Esophagus squamous epithelium (tissue), 5 donors: Measurements from ENCODE around the gene CADM1. TPM values are rescaled to one million over a fixed set of nuclear protein-coding genes. Genes with fewer than 3 reads are reported as not detected.

Source experiments
- DNase-seq: peaks from one replicate; lab custom pipeline; 2025; lab: John Stamatoyannopoulos, UW
- H3K27ac ChIP-seq, 4 donors: fragments of 200-600 bp; sonication (generic); one replicate each; pipeline ENCODE4 v1.5.1; 2016 to 2019; ENCODE audit warnings: mild to moderate bottlenecking in 1 of 4
- H3K27me3 ChIP-seq, 4 donors: fragments of 200-600 bp; sonication (generic); 1 replicate in 3 of 4; 2 replicates in 1 of 4; pipeline versions ENCODE4 v1.5.1 to v1.6.0; 2017 to 2021; ENCODE audit warnings: antibody characterized with exemption in 1 of 4
- H3K36me3 ChIP-seq, 3 donors: fragments of 200-600 bp; sonication (generic); one replicate each; pipeline ENCODE4 v1.5.1; 2016 to 2019
- H3K4me1 ChIP-seq, 3 donors: fragments of 200-600 bp; sonication (generic); one replicate each; pipeline ENCODE4 v1.5.1; 2017 to 2019
- H3K4me3 ChIP-seq, 4 donors: fragments of 200-600 bp; sonication (generic); 1 replicate in 3 of 4; 2 replicates in 1 of 4; pipeline ENCODE4 v1.5.1; 2016 to 2019; ENCODE audit warnings: mild to moderate bottlenecking in 2 of 4, moderate library complexity in 1 of 4
- H3K9me3 ChIP-seq, 3 donors: fragments of 200-600 bp; sonication (generic); one replicate each; pipeline ENCODE4 v1.5.1; 2016 to 2019
- CTCF ChIP-seq, 6 experiments: fragments of 450-650 bp in 4 of 6; fragments of 200-600 bp in 2 of 6; sonication (generic) in 2 of 6; IDR thresholded peaks; one replicate each; pipeline ENCODE4 v1.5.1; 2016 to 2019; ENCODE audit warnings: antibody characterized with exemption in 6 of 6, mild to moderate bottlenecking in 4 of 6, moderate library complexity in 4 of 6
- POLR2A ChIP-seq, 4 donors: fragments of 450-650 bp; IDR thresholded peaks; one replicate each; pipeline ENCODE4 v1.6.1; 2017; ENCODE audit warnings: antibody characterized with exemption in 4 of 4, mild to moderate bottlenecking in 4 of 4, moderate library complexity in 3 of 4
- WGBS, 2 donors: methylation state at CpG; one replicate each; pipeline ENCODE4 v1.1.5; 2018; 5-methylcytosine and 5-hydroxymethylcytosine counted together
- intact Hi-C: fragments of 100-400 bp; cut with DNase I; formaldehyde crosslinking; loops from one replicate; pipeline ENCODE4 v1.15.0; 2022
- total RNA-seq, 4 donors: library from RNA; depleted of rRNA; stranded (reverse); fragments of >200 nt; gene quantifications; one replicate each; pipeline ENCODE4 v1.1.0, GENCODE V29; 2016
- donor health status: DM: yes; HTN: yes; CAD: no.

Gene CADM1
- total RNA-seq, 4 donors from 2014 or later = 1.7 to 15.1 (median 8.3) TPM

GRCh38 chr11:115179636-115180035 lies 324.6 kb downstream of the CADM1 start:
- intact Hi-C loops = no loop called here
- Histone ChIP-seq H3K27me3 (no peaks in the 10 kb centered on the region), H3K9me3 (no peaks in the 10 kb centered on the region), H3K4me3 (no peak overlapping the region), H3K27ac (no peak overlapping the region), H3K4me1 (no peaks in the 10 kb centered on the region), H3K36me3 (no peaks in the 10 kb centered on the region)
- no peak for TF ChIP-seq POLR2A (IDR thresholded peaks at IDR 0.05)
- DNase-seq = no peak
- 74 to 78% methylated on average over 3 of the region's 3 CpGs for WGBS, 2 donors

GRCh38 chr11:115178705-115179104 lies 325.5 kb downstream of the CADM1 start:
- H3K4me1 ChIP-seq = no peaks in the 10 kb centered on the region
- WGBS, 2 donors = 65 to 87% methylated on average over 5 to 12 of the region's 14 CpGs
- H3K27me3 ChIP-seq = no peaks in the 10 kb centered on the region
- no peak for DNase-seq
- no peak overlapping the region for H3K4me3 ChIP-seq
- H3K36me3 ChIP-seq = no peaks in the 10 kb centered on the region
- no peaks in the 10 kb centered on the region for H3K9me3 ChIP-seq
- no peak for TF ChIP-seq CTCF (IDR thresholded peaks at IDR 0.05)
- no peak for TF ChIP-seq POLR2A (IDR thresholded peaks at IDR 0.05)
- no peak overlapping the region for H3K27ac ChIP-seq
- intact Hi-C loops = no loop called here

GRCh38 chr11:115173136-115173535 lies 331.1 kb downstream of the CADM1 start:
- intact Hi-C loops = no loop called here
- H3K4me3 ChIP-seq = no peak overlapping the region
- DNase-seq = no peak
- no peaks in the 10 kb centered on the region for H3K9me3 ChIP-seq
- H3K4me1 ChIP-seq = peaks cover 0 to 7% (median 0%) of the 10 kb centered on the region in 3 donors
- peaks cover 0 to 1% (median 0%) of the 10 kb centered on the region in 4 donors for H3K27me3 ChIP-seq
- WGBS, 2 donors = 85 to 88% methylated on average over 19 of the region's 19 CpGs
- H3K36me3 ChIP-seq = no peaks in the 10 kb centered on the region
- H3K27ac ChIP-seq = no peak overlapping the region
- no peak for TF ChIP-seq POLR2A (IDR thresholded peaks at IDR 0.05)
- no peak for TF ChIP-seq CTCF (IDR thresholded peaks at IDR 0.05)

GRCh38 chr11:115170133-115170815 lies 333.9 kb downstream of the CADM1 start:
- H3K36me3 ChIP-seq = no peaks in the 10 kb centered on the region
- H3K9me3 ChIP-seq = no peaks in the 10 kb centered on the region
- no peak overlapping the region for H3K27ac ChIP-seq
- H3K4me1 ChIP-seq = peaks cover 0 to 15% (median 0%) of the 10 kb centered on the region in 3 donors
- intact Hi-C loops = no loop called here
- TF ChIP-seq CTCF (IDR thresholded peaks at IDR 0.05) (peak in 5 of 6 experiments; percentile 41 to 73 (median 50)), POLR2A (IDR thresholded peaks at IDR 0.05) (no peak)
- DNase-seq = no peak
- peaks cover 0 to 15% (median 0%) of the 10 kb centered on the region in 4 donors for H3K27me3 ChIP-seq
- WGBS, 2 donors = 52 to 53% methylated on average over 8 of the region's 8 CpGs
- H3K4me3 ChIP-seq = no peak overlapping the region

GRCh38 chr11:115169251-115169650 lies 335.0 kb downstream of the CADM1 start:
- Histone ChIP-seq H3K9me3 (no peaks in the 10 kb centered on the region), H3K27me3 (peaks cover 0 to 20% (median 0%) of the 10 kb centered on the region in 4 donors), H3K36me3 (no peaks in the 10 kb centered on the region), H3K4me1 (peaks cover 0 to 15% (median 0%) of the 10 kb centered on the region in 3 donors), H3K4me3 (no peak overlapping the region), H3K27ac (no peak overlapping the region)
- intact Hi-C loops = no loop called here
- 63 to 66% methylated on average over 4 of the region's 4 CpGs for WGBS, 2 donors
- TF ChIP-seq CTCF (IDR thresholded peaks at IDR 0.05) (no peak), POLR2A (IDR thresholded peaks at IDR 0.05) (no peak)
- DNase-seq = no peak
